GM21723 (cell line): ENCODE results near the gene GLT6D1.
"Not testable (repeated sequence)": the region's sequence is repeated elsewhere in the genome, so short reads cannot be mapped to it uniquely, and the experiment has no call there.

Experiments used
- ATAC-seq: cut with Tn5 transposase; IDR thresholded peaks from one replicate; pipeline ENCODE4 v1.9.1; 2021; ENCODE audit warnings: mild to moderate bottlenecking, moderate library complexity; ENCODE audit not compliant: unreplicated experiment

The GLT6D1 gene, protein sequence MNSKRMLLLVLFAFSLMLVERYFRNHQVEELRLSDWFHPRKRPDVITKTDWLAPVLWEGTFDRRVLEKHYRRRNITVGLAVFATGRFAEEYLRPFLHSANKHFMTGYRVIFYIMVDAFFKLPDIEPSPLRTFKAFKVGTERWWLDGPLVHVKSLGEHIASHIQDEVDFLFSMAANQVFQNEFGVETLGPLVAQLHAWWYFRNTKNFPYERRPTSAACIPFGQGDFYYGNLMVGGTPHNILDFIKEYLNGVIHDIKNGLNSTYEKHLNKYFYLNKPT

DNA sequence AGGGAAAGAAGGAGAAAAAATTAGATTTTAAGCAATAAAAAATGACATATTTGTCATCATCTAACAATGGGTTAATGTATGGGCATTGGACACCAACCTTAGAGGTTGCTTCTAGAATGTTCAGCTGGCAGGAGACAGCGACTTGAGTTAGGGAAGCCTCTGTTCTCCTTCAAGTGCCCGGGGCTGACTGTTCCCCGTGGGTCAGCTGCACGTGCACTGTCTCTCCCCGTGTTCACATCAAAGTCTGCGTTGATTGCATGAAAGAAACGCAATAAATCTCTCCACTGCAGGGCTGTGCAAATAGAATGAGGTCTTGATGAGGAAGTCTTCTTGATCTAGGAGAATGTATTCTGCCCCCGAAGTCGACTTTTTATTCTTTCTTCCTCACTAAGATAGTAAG lies at the start of gene GLT6D1:
Gene GLT6D1, minus strand, starts transcription at position 345 of the 400 bp plus-strand sequence. CDS start 353 bp downstream, outside the sequence.
- ATAC-seq, result no peak

DNA sequence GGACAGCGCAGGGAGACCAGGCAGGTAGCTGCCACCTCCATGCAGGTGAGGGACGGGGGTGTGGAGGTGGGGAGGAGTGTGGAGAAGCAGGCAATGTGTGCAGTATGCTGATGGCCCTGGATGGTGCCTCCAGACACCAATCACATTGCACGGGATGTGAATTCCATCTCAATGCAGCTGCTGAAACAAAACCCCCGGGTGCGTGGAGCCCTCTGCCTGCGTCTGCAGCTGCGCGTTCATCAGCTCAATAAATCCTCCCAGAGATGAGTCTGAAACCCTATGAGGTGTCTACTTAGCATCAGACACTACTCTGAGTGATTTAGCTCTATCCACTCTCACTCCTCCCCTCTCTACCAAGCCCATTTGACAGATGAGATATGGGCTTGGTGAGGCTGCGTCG lies 49.7 kb upstream of the GLT6D1 start:
- ATAC-seq, result no peak

DNA sequence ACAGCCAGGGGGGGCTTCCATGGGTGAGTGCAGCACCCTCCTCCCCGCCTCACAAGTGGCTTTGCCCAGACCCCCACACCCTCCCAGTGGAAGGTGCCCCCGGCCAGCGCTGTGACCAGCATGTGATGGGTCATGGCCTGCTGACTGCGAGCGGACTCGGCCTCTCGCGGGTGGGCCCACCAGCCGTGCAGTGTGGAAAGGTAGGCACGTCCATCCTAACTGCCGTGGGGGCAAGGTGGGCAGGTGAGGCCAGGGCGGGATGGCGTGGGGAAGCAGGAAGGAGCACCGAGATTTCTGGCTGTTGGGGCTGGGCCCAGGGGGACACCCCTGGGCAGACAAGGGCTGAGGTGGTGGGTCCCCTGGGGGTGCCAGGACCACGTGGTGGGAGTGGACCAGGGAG lies 47.9 kb upstream of the GLT6D1 start:
- no peak for ATAC-seq

DNA sequence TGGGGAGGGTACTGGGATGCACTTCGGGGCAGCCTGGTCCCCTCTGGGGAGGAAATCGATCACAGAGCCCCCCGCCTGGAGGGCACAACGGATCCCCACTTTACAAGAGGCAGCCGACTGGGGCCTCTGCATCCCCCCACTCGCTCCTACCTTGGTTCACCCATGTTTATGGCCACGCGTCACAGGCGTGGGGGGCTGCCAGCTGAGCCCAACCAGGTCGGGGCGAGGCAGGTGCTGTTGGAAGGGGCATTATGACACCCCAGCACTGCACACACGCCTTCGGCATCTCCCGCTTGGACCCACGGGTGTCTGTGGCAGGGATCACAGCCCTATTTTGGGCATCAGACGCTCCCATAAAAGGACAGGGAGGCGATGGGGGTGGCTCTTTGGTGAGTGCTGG lies 45.4 kb upstream of the GLT6D1 start:
- ATAC-seq, result no peak

DNA sequence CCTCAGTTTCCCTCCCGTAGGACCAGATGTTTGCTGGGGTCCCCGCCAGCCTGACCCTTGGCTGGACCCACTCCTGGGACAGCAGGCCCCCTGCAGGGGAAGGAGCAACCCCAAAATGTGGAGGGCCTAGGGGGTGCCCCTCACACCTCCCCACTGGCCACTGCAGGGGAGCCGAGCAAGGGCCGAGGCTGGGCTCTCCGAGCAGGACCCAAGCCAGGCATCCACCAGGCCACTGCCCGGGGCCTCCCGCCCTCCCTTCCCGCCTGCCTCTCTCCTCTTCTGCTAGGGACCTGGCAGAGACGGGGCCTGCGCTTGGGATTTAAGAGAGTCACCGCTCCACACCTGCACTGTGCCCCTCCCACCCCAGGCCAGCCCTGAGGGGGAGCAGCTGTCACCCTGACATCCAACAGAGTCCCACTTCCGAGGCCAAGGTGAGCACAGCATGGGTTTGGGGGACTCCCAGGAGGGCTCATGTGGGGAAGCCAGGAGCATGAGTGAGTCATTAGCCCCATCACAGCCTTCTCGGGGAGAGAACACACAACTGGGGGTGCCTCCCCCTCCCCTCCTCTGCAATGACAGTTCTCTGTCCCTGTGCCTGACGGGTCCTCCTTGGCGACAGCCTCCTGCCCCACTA lies 44.2 kb upstream of the GLT6D1 start:
- no peak for ATAC-seq

DNA sequence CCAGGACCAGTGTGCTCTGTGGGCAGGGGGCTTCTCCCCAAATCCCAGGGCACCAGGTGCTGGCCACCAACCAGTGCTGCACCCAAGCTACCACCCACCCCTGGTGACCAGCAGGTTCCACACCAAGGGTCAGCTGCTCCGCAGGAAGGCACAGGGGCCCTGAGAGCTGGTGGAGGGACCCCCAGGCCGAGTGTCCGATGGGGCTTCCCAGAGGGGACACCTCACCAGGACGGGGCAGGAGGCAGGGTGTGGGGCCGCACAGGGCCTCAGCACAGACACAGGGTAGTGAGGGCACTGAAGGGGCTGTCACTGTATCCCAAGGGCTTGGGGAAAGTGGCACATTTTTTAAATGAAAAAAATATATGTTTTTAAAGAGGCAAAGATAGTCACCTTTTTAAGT lies 41.8 kb upstream of the GLT6D1 start:
- ATAC-seq, result no peak

DNA sequence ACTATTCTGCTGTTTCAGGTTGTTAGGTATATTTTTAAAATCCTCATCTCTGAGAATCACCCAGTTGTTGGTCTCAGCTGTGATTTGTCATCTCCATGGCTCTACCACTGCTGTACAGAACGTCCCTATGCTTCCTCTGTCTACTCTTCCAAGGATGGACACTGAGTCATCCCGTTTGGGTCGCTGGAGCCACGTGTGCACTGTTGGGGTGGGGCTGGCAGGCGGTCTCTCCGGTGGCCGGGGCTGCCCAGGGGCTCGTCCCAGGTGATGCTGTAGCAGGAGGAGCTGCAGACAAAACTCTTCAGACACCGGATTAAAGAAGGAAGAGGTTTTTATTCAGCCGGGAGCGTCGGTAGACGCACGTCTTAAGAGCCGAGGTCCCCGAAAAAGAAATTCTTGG lies 40.7 kb upstream of the GLT6D1 start:
- no peak for ATAC-seq

DNA sequence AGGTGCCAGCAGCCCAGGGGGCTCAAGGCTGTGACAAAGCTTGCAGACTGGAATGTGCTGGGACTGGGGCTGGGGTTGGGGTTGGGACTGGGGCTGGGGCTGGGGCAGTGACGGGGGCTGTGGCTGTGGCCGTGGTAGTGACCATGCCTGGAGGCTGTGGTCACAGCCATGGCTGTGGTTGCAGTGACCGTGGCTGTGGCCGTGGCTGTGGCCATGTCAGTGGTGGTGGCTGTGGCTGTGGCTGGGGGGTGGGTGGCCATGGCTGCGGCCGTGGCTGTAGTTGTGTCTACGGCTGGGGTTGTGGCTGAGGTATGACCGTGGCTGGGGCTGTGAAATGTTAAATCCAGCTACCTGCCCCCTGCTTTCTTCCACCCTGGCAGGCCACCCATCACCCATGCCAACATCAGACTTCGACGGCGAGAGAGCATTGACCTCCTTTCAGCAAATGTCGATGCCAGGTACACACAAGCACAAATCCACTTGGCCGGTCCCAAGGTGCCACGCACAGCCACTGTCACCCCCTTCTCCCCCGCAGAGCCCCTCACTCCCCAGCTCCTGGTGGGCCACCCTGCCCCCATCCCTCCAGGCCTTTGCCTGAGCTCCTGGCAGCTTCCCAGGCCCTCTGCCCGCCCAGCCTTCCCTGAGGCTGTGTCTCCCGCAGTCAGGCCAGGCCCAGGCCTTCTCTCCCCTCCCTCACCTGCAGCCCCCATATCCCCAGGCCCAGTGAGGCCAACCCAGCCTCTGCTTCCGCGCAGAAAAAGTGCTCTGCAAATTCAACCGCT lies 39.1 kb upstream of the GLT6D1 start:
- ATAC-seq, result no peak

DNA sequence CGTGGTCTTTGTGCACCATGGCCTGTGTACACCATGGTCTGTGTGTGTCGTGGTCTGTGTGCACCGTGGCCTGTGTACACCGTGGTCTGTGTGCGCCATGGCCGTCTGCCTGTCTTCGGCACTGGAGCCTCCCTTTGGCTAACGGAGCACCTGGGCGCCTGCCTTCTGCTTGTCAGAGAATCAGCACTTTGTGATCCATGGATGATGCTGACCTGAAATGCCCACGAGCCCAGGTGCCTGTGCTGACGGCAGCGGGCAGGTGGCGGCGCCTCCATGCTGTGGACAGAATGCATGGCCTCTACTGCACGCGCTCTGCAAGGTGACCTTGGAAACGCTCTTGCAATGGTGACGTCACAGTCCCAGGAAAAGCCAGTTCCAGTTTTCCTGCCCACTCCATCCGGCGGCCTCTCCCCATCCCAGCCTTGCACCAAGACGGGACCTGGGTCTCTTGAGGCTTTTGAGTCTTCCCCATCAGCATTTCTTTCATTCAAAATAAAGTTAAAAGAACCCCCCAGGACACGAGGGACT lies 38.4 kb upstream of the GLT6D1 start:
- no peak for ATAC-seq

DNA sequence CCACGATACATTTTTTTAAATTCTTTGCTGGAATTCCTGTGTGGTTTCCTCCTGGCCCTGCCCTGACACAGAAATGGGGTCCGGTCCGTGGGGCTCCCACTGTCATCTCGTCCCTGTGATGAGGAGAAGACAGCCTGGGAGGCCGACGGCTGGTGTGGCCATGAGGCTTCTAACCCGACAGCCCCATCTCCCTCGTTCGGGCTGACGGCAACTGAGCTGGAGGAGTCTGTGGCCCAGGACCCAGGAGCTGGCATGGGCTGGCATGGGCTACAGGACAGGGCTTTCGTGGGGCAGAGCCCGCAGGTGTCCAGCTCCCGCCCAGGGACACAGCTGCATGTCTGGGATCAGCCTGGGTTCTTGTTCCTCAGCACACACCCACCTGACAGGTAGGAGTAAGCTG lies 37.6 kb upstream of the GLT6D1 start:
- ATAC-seq, result no peak

DNA sequence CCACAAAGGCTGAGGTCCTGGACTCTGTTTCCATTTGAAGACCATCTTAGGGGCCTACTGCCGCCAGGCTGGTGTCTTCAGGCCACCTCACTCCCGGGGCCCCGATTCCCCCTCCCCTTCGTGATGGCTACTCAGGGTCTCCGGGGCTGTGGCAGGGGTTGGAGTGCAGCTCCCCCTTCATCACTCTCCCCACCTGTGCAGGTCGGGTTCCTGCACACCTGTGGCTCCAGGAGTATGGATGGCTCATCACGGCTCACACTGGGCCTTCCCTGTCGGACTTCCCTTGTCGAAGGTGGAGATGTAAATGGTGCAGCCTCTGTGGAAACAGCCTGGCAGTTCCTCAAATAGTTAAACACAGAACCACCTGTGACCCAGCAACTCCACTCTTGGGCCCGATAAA lies 35.6 kb upstream of the GLT6D1 start:
- no peak for ATAC-seq

DNA sequence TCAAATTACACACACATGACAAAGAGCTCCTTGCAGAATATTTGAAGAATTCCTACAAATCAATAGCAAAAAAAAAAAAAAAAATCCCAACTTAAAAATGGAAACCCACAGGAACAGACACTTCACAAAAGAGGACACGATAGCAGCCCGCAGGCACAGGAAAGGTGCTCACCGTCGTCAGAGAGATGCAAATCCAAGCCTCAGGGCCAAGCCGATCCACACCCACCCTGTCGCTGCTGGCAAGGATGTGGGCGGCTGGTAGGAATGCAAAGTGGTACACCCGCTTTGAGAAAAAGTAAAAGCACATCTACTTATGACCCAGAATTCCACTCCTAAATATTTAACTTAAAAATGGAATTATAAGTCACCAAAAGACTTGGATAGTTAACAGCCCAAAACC lies 34.6 kb upstream of the GLT6D1 start:
- no peak for ATAC-seq

DNA sequence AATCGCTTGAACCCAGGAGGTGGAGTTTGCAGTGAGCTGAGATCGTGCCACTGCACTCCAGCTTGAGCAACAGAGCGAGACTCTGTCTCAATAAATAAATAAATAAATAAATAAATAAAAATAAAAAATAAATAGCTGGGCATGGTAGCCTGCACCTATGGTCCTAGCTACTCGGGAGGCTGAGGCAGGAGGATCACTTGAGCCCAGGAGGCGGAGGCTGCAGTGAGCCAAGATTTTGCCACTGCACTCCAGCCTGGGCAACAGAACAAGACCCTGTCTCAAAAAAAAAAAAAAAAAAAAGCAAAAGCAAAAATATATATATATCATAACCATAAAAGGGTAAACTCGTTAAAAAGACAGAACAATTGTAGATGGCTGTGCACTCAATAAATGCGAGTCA lies 33.4 kb upstream of the GLT6D1 start:
- ATAC-seq, result not testable (repeated sequence)

DNA sequence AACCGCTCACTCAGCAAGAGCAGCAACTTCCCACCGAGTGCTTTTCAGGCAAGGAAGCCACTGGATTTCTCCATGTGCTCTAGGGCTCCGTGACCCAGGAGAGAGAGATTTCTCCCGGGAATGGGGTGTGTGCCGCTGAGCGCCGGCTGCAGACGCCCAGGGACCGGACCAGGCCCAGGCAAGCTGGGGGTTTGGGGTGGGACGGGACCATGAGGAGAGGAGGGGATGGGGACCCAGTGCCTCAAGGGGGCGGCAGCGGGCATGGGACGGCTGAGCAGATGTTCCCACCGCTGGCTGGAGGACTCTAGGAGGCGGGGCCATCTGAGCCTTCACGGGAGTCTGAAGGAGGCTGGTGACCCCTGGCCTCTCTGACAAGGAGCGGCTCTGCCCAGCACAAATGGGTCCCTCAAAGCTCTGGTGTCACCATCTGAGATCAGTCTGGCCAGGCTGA lies 32.3 kb upstream of the GLT6D1 start:
- no peak for ATAC-seq

DNA sequence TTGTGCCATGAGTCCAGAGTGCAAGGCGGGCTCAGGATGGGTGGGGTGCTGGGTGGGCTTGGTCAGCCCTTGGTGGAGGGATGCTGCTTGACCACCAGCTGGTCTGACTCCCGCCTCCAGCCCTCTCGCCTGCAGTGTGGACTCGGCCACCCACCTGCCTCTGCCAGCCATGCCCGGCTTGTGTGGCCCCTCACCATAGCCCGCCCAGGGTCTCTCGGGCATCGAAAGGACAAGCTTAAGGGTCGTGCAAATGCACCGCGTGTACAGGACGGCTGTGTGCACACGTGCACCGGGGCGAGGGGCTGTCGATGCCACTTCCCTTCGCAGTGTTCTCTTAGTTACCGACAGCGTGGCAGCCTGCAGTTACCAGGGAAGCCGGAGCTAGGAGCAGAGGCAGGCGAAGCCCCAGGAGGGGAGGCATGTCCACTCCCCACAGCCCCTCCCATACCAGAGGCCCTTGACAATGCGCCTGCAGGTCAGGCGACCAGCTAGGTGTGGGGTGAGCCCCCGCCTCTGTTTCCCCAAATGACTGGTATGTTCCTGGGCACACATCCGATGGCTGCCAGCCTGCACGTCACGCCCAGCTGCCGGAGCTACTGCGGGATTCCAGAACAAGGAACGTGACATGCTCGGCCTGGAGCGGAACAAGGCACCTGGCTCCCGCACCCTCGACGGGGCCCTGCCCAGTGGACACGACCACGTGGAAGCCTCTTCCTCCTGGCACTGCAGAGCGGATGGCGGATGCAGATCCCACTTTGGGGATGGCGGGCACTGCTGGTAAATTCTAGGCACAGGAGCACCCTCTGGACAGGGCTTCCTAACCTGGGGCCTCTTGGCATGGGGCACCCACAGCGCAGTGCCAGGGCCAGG lies 31.6 kb upstream of the GLT6D1 start:
- no peak for ATAC-seq

DNA sequence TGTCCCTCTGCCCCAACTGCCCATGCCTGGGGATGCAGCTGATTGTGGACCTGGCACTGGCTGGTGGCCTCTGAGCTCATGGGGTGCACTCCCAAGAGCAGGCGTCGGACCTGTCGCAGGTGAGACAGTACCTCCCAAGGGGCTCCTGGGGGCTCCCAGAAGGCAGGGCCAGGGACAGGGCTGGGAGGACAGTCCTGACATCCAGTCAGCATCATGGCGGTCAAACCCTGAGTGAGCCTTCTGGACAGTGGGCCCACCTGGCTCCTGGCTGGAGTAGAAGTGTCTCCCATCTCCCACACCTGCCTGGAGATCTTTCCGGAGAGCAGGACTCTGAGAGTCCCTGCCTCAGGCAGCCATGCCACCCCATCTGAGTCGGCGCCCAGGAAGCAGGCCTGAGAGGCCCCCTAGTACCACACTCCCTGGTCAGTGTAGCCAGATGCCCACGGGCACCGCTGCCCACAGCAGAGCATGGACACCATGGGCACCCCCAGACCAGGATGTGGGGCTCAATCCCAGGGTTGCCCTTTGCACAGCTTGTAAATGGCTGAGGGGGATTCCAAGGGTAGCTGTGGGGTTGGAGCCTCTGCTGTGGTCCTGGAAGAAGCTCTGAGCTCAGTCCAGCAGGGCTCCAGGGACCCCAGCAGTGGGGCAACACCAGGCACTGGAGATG lies 30.4 kb upstream of the GLT6D1 start:
- ATAC-seq, result no peak

DNA sequence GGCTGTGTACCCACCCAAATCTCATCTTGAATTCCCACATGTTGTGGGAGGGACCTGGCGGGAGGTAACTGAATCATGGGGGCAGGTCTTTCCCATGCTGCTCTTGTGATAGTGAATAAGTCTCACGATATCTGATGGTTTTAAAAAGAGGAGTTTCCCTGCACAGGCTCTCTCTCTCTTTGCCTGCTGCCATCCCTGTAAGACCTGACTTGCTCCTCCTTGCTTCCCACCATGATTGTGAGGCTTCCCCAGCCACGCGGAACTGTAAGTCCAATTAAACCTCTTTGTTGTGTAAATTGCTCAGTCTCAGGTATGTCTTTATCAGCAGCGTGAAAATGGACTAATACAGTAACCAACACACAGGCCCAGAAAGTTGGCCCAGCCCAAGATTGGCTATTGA lies 29.7 kb upstream of the GLT6D1 start:
- ATAC-seq, result not testable (repeated sequence)

DNA sequence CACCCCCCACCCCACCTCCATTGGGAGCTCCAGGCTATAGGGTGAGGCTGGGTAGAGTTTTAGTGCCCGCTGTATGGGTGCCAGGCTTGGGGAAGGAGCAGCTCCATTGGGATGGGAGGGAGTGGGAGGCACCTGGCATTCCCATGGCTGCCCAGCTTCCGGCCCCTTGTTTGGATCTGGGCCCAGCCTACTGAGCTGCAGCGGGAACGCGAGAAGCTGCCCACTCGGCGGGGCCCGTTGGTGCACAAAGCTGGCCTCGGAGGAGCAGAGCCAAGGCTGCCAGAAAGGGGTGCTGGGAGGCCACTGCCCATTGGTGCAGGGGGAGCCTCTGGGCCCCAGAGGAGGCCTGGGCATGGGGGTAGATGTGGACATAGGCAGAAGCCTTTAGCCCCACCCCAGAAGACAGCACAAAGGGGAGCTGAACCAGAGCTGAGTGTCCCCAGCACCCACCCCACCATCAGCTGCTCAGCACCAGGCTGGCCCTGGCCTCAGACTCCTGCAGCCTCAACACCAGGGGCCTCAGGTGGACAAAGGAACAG lies 28.2 kb upstream of the GLT6D1 start:
- ATAC-seq, result no peak

DNA sequence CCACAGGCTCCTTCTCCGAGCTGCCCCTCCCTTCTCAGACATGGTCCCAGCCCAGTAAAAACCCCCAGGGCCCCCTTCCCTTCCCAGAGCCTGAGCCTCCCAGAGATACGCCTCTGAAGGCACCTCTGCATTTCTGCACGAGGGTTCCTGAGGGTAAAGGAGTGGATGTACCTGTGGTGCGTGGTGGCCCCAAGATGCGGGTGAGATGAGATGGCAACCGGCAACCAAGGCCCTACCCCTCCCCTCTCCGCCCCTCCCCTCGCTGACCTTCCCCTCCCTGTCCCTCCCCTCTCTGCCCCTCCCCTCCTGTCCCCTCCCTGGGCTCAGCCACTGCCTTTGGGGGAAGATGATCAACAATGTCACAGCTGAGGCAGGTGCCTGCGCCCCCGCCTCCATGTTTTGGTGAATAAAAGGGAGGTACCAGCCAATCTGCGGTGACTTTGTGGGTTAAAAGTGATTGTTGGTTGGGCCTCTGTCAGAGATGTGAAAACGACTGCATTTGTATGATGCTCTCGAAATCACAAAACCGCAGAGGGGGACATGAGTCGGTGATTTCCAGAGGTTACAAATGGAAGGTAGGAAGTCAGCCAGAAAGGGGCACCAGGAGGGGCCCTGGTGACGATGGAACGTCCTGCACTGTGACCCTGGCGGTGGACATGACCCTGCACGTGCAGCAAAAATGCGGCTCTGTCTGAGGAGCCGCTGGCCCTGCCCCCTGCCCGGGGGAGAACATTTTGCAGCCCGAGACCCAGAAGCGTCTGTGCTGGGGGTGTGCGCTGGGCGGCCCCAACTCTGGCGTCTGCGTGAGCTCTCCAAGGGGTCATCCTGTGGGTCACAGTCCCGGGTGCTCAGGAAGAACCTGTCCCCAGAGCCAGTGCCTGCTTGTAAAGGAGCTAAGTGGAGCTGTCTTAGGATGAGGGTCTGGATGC lies 27.5 kb upstream of the GLT6D1 start:
- no peak for ATAC-seq
